Prostate gland (tissue), 2 donors: ENCODE data around the gene ZNF532. TPM values are rescaled to one million over a fixed set of nuclear protein-coding genes. Genes with fewer than 3 reads are reported as not detected.
A peak's percentile ranks its signal among the peaks of the same experiment; 100 is the strongest.

ENCODE experiments used
- DNase-seq: peaks from one replicate; pipeline ENCODE4 v3.0.0-alpha.2; 2019; ENCODE audit warnings: low spot score
- H3K27ac ChIP-seq, 2 donors: fragments of 200-600 bp; sonication (generic); 2 replicates each; pipeline ENCODE4 v1.5.1; 2017 to 2019
- H3K27me3 ChIP-seq: fragments of 200-600 bp; sonication (generic); replicated peaks from 2 replicates; pipeline ENCODE4 v1.5.1; 2019; ENCODE audit not compliant: insufficient read depth
- H3K36me3 ChIP-seq, 2 donors: fragments of 200-600 bp; sonication (generic); 1 replicate in 1 of 2; 2 replicates in 1 of 2; pipeline versions ENCODE4 v1.5.1 to v1.8.1; 2017 to 2019
- H3K4me1 ChIP-seq: fragments of 200-600 bp; sonication (generic); replicated peaks from 2 replicates; pipeline ENCODE4 v1.5.1; 2019
- H3K4me3 ChIP-seq, 2 donors: fragments of 200-600 bp; sonication (generic); 2 replicates each; pipeline ENCODE4 v1.5.1; 2017 to 2019
- H3K9me3 ChIP-seq: fragments of 200-600 bp; sonication (generic); 2 replicates; pipeline ENCODE4 v1.5.1; 2017
- POLR2A ChIP-seq: fragments of 450-650 bp; IDR thresholded peaks from one replicate; pipeline ENCODE4 v1.6.1; 2016; ENCODE audit warnings: antibody characterized with exemption, mild to moderate bottlenecking
- POLR2AphosphoS5 ChIP-seq: sonication (generic); formaldehyde crosslinking; IDR thresholded peaks from one replicate; pipeline ENCODE4 v1.6.1; 2017; ENCODE audit warnings: antibody characterized with exemption
- WGBS: methylation state at CpG from one replicate; pipeline ENCODE4 v1.1.5; 2018; 5-methylcytosine and 5-hydroxymethylcytosine counted together
- intact Hi-C: fragments of 100-400 bp; cut with DNase I; formaldehyde crosslinking; loops from one replicate; pipeline ENCODE4 v1.14.2; 2022
- total RNA-seq, 2 donors: library from RNA; depleted of rRNA; stranded (reverse); fragments of >200 nt; gene quantifications; one replicate each; pipeline ENCODE4 v1.1.0, GENCODE V29; 2016
- TF ChIP-seq, protein P1 (sequence below), 4 experiments: fragments of 200-600 bp in 2 of 4; fragments of 450-650 bp in 2 of 4; sonication (generic) in 2 of 4; IDR thresholded peaks; 1 replicate in 3 of 4; 2 replicates in 1 of 4; pipeline ENCODE4 v1.5.1; 2016 to 2019; ENCODE audit warnings: antibody characterized with exemption in 4 of 4, mild to moderate bottlenecking in 2 of 4, moderate library complexity in 2 of 4

ZNF532 gene
- total RNA-seq, 2 donors from 2014 or later: 231 to 299 TPM

DNA sequence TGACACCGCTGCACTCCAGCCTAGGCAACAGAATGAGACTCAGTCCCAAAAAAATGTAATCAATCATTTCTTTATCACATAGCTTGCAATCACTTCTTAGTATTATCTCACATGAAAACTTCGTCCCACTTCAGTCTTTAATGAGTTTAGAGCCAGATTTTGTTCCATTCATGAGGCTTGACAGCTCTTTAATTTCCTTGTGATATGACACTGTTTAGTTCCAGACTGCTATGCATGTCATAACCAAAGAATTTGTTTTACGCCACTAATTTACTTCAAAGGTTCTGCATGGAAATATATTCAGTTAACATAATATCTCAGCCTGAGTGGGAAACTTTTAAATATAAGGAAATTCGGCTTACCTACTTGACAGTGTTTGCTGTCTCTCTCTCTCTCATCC is 113.1 kb downstream of the ZNF532 start:
- Histone ChIP-seq H3K27ac (peak overlapping the region; percentile 73 to 87), H3K27me3 (no peaks in the 10 kb centered on the region), H3K36me3 (peaks cover 11 to 20% of the 10 kb centered on the region in 2 donors), H3K4me1 (peaks cover 16% of the 10 kb centered on the region), H3K4me3 (no peak overlapping the region), H3K9me3 (no peaks in the 10 kb centered on the region)
- no peak for DNase-seq
- intact Hi-C loops: loop anchor here (5.0 kb wide), 1 partner anchor 110 kb away; no protein-coding TSS in a partner anchor
- TF ChIP-seq, protein P1, sequence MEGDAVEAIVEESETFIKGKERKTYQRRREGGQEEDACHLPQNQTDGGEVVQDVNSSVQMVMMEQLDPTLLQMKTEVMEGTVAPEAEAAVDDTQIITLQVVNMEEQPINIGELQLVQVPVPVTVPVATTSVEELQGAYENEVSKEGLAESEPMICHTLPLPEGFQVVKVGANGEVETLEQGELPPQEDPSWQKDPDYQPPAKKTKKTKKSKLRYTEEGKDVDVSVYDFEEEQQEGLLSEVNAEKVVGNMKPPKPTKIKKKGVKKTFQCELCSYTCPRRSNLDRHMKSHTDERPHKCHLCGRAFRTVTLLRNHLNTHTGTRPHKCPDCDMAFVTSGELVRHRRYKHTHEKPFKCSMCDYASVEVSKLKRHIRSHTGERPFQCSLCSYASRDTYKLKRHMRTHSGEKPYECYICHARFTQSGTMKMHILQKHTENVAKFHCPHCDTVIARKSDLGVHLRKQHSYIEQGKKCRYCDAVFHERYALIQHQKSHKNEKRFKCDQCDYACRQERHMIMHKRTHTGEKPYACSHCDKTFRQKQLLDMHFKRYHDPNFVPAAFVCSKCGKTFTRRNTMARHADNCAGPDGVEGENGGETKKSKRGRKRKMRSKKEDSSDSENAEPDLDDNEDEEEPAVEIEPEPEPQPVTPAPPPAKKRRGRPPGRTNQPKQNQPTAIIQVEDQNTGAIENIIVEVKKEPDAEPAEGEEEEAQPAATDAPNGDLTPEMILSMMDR (IDR thresholded peaks at IDR 0.05): no peak
- TF ChIP-seq POLR2A (no peak), POLR2AphosphoS5 (no peak)
- WGBS: 69% methylated on average over 4 of the region's 4 CpGs

DNA sequence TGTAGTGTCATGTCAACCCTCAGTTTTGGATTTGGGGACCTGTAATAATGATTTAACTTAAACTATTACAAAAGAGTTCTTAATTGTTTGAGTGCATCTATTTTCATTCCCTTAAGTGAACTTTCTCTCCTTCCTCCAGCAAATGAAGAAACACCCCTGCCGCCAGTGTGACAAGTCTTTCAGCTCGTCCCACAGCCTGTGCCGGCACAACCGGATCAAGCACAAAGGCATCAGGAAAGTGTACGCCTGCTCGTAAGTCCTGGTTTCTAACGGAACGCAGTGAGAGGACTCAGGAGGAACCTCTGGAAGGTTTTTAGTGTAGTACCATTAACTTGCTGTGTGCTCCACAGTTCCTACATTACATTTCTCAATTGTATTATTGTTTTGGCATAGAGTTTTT is 114.2 kb downstream of the ZNF532 start:
- 87% methylated on average over 8 of the region's 8 CpGs for WGBS
- intact Hi-C loops: loop anchor here (5.0 kb wide), 1 partner anchor 112 kb away; no protein-coding TSS in a partner anchor
- H3K27ac ChIP-seq: peak overlapping the region in 1 of 2 donors; percentile 87
- TF ChIP-seq POLR2A: no peak
- TF ChIP-seq, protein P1 (IDR thresholded peaks at IDR 0.05): no peak
- no peak for TF ChIP-seq POLR2AphosphoS5
- H3K27me3 ChIP-seq: no peaks in the 10 kb centered on the region
- H3K36me3 ChIP-seq: peaks cover 23% of the 10 kb centered on the region in 2 donors
- H3K4me1 ChIP-seq: peaks cover 16% of the 10 kb centered on the region
- H3K9me3 ChIP-seq: no peaks in the 10 kb centered on the region
- no peak overlapping the region for H3K4me3 ChIP-seq
- DNase-seq: no peak

DNA sequence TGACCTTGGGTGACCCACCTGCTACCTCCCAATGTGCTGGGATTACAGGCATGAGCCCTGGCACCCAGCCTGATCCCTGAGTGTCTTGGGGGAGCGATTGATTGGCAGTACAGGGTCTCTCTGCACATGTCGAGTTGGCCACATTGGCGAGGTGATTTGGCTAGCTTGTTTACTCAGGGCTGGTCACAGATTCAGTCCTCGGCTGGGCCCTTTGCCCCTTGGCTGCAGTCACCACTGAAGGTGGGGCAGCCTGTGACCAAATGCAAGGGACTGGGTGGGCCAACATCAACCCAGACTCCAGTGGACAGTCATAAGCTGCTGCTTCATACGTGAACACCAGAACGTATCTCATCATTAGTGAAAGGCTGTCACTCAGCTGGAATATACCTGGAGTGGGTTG is 114.9 kb downstream of the ZNF532 start:
- TF ChIP-seq POLR2AphosphoS5 (no peak), POLR2A (no peak)
- TF ChIP-seq, protein P1 (IDR thresholded peaks at IDR 0.05): no peak
- no peaks in the 10 kb centered on the region for H3K27me3 ChIP-seq
- peak overlapping the region; percentile 7 to 87 for H3K27ac ChIP-seq
- 96% methylated on average over 6 of the region's 6 CpGs for WGBS
- H3K9me3 ChIP-seq: no peaks in the 10 kb centered on the region
- intact Hi-C loops: loop anchor here (5.0 kb wide), 1 partner anchor 112 kb away; no protein-coding TSS in a partner anchor
- H3K4me1 ChIP-seq: peaks cover 11% of the 10 kb centered on the region
- peaks cover 23% of the 10 kb centered on the region in 2 donors for H3K36me3 ChIP-seq
- H3K4me3 ChIP-seq: no peak overlapping the region
- no peak for DNase-seq

DNA sequence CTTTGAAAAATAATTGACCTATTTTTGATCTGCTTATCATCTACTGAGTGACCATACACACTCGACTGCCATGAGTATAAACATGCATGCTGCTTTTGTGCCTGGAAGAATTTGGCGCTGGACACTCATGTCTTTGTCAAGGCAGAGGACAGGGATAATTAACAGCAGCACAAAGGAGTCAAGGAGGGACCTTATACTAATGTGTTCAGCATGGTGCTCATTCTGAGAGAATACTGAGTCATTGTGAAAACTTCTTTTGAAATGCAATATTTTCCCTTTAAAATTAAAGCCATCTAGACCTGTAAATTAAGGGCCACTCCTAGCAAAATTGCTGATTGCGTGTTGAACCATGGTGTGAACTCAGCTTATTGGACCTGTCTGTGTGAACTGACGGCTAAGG is 116.3 kb downstream of the ZNF532 start:
- H3K4me1 ChIP-seq: peaks cover 6% of the 10 kb centered on the region
- intact Hi-C loops: no loop called here
- no peaks in the 10 kb centered on the region for H3K27me3 ChIP-seq
- H3K27ac ChIP-seq: peak overlapping the region in 1 of 2 donors; percentile 87
- 85% methylated on average over 4 of the region's 4 CpGs for WGBS
- DNase-seq: no peak
- H3K36me3 ChIP-seq: peaks cover 23% of the 10 kb centered on the region in 2 donors
- no peak overlapping the region for H3K4me3 ChIP-seq
- TF ChIP-seq, protein P1 (IDR thresholded peaks at IDR 0.05): no peak
- no peak for TF ChIP-seq POLR2AphosphoS5
- no peak for TF ChIP-seq POLR2A
- H3K9me3 ChIP-seq: no peaks in the 10 kb centered on the region
